GM21515 (cell line): ENCODE measurements around the gene IRAK2.

Source experiments
- ATAC-seq: cut with Tn5 transposase; IDR thresholded peaks from one replicate; pipeline ENCODE4 v1.9.1; 2021; ENCODE audit not compliant: unreplicated experiment

IRAK2 gene

DNA sequence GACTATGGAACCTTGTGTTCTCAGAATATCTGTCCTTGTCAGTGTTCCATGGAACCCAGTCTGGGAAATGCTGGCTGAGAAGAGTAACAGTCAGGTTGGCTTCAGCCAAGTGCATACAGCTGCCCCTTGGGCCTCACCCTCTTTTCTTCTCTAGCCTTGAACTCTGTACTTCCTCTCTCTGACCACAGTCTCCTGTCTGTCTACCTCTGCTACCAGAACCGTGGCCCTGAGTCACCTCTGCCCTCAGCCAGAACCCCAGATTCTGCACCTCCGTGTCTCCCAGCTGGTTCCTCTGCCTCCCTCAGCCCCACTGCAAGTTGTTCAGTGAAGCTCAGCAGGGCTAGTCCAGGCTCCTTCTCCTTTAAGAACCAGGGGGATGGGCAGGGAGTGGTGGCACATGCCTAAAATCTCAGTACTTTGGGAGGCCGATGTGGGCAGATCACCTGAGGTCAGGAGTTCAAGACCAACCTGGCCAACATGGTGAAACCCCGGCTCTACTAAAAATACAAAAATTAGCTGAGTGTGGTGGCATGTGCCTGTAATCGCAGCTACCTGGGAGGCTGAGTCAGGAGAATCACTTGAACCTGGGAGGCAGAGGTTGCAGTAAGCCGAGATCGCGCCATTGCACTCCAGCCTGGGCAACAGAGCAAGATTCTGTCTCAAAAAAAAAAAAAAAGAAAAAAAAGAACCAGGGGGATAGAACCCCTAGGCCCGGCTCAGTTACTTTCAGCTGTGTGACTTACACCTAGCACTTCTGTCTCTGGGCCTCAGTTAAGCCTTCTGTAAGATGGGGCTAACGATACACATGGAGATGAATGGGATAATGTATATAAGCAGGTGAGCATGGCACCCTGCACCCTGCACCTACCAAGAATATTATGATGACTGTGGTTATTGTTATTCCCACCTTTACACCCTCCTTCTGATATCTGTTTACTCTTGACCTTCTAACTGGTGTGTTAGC lies 59.2 kb downstream of the IRAK2 start:
- peak; percentile 60 for ATAC-seq

GRCh38 chr3:10224794-10225665 lies 60.3 kb downstream of the IRAK2 start:
- peak; percentile 33 for ATAC-seq

- ATAC-seq, result no peak
Observed at GRCh38 chr3:10226293-10226692, 61.6 kb downstream of the IRAK2 start.

DNA sequence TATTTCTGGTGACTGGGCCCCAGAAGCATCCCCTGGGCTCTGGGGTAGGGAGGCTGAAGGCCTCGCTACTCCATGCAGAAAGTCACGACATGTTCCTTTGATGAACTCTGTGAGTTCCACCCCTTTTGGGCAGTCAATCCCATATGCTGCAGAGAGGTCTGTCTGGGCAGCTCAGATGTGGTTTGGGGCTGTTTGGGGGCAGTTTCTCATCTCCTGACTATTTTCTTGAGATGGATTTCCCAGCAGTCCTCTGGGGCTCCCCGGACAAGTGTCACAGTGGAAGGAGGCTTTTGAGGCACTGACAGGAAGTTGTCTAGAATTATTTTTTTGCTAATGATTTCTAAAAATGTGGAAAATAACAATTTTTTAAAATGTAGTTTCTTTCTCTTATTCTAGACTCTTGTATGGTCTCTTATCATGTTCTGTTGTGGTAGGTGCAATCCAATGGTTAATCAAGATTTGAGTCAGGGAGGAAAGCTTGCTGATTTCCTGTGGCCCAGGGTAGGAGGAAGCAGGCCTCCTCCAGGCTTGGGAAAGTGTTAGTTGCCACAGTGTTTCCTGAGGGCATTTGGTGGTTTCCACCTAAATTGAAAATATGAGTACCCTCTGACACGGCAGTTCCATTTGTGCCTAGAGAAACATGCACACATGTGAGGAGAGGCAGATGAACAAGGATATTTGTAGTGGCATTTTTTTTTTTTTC lies 63.7 kb downstream of the IRAK2 start:
- ATAC-seq, result no peak

DNA sequence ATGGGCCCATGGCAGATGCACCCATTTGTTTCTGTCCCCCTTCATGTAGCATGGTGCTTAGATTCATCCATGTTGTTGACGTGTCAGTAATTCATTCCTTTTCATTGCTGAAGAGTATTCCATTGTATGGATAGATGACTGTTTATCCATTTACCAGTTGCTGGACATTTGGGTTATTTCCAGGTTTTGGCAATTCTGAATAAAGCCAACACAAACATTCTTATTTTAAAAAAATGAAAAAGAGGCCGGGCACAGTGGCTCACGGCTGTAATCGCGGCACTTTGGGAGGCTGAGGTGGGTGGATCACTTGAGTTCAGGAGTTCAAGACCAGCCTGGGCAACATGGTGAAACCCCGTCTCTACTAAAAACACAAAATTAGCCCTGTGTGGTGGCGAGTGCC lies 64.9 kb downstream of the IRAK2 start:
- ATAC-seq, result no peak

DNA sequence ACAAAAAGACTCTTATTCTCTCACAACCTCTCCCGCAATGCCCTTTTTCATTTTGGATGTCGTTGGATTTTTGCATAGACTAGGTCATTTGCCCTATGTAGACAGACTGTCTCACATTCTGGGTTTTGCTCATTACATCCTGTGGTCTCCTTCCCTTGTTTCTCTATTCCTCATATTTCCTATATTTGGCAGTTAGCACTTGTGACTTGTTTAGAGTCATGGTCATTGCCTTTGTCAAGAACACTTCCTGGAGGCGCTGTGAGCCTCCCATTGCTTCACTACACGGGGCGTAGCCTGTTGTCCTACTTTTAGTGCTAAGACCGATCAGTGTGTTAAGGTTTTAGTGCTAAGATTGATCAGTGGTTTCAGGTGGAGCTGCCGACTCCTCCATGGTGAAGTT lies 67.4 kb downstream of the IRAK2 start:
- ATAC-seq, result peak; percentile 59

GRCh38 chr3:10233988-10234387 lies 69.3 kb downstream of the IRAK2 start:
- ATAC-seq, result no peak

DNA sequence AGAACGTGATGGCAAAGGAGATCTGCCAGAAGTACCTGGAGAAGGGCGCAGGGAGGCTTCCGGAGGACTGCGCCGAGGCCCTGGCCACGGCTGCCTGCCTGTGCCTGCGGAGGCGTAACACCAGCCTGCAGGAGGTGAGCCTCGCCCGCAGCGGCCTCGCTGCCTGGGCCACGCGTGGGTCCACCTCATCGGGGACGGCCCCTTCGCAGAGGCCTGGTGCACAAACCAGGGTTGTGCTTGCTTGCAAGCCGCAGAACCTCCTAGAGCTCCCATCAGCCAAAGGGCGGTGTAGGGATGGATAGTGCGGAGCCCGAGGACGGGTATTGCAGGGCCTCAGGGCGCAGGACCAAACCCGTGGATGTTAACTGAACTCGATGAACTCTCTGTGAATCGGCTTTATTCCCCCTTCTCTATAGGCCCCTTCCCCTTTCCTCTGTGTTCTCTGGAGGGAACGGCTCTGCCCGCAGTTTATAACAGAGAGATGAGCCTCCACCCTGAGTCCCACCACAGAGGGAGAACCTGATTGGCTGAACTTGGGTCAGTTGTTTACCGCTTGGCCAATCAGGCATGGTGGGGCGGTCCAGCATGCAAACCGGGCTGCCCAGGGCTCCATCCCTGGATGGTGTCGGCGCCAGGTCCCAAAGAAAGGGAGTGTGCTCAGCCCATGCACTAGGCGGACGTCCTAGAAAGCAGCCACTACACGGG lies 70.0 kb downstream of the IRAK2 start:
- no peak for ATAC-seq

GRCh38 chr3:10235551-10235950 lies 70.8 kb downstream of the IRAK2 start:
- no peak for ATAC-seq

DNA sequence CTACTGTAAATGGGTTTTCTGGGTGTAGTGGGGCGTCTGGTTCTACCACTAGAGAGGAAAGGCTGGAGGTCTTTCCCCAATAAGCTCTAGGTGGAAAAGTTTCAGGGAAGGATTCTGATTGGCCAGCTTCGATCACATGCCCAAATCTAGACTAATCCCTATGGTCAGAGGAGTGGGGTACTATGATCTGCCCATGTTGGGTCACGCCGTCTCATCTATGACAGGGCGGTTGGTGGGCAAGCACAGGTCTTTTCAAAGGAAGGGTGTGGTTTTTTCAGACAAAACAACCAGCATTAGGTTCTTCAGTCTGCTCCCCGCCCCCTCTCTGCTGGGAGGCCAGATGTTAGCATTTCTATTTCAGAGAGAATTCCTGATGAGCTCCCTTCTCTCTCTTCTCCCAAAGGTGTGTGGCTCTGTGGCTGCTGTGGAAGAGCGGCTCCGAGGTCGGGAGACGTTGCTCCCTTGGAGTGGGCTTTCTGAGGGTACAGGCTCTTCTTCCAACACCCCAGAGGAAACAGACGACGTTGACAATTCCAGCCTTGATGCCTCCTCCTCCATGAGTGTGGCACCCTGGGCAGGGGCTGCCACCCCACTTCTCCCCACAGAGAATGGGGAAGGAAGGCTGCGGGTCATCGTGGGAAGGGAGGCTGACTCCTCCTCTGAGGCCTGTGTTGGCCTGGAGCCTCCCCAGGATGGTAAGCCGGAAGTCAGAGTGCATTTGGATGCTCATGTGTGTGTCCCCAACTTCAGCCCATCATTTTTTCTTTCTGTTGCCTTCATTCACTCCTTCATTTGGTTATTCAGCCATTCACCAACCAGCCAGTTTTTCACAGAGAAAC lies 73.8 kb downstream of the IRAK2 start:
- no peak for ATAC-seq

GRCh38 chr3:10240799-10241198 lies 76.1 kb downstream of the IRAK2 start:
- ATAC-seq, result no peak

GRCh38 chr3:10242182-10243065 lies 77.7 kb downstream of the IRAK2 start:
- ATAC-seq, result no peak

- ATAC-seq, result no peak
Observed at GRCh38 chr3:10244009-10244408, 79.3 kb downstream of the IRAK2 start.

DNA sequence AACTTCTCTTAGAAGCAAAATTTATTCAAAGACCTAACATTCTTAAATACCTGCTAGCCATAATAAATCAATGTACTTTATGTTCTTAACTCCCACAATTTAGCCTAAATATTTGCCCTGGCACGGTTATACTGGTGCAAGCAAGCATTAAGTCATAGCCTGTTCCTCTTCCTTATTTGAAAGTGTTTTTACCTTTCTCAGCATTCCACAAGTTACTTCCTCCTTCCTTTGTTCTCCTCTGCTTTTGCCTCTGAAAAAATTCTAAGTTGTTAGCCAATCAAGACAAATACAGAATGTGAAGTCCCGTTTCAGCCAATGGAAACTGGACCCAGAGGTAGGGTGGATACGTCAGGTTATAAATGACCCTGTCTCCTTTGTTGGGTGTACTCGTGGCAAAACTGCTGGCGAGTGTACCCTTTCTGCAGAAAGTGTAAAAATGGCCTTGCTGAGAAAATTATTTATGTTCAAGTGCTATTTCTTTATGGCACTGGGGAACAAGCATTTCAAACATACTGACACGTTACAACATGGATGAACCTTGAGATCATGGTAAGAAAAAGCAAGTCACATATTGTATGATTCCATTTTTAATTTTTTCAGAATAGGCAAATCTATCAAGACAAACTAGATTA lies 80.5 kb downstream of the IRAK2 start:
- no peak for ATAC-seq

DNA sequence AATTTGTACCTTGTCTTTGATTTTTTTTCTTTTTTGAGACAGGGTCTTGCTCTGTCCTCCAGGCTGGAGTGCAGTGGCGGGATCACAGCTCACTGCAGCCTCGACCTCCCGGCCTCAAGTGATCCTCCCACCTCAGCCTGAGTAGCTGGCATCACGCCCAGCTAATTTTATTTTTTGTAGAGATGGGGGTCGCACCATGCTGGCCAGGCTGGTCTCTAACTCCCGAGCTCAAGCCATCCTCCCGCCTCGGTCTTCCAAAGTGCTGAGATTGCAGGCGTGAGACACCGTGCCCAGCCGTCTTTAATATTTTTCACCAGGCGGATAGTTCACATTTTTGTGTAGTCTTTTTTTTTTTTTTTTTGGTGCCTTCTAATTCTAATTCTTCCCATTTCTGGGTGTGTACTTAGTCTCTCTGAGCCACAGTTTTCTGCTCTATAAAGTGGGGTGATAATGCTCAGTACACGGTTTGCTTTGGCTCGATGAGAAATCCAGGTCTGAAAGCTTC lies 83.0 kb downstream of the IRAK2 start:
- ATAC-seq, result no peak

DNA sequence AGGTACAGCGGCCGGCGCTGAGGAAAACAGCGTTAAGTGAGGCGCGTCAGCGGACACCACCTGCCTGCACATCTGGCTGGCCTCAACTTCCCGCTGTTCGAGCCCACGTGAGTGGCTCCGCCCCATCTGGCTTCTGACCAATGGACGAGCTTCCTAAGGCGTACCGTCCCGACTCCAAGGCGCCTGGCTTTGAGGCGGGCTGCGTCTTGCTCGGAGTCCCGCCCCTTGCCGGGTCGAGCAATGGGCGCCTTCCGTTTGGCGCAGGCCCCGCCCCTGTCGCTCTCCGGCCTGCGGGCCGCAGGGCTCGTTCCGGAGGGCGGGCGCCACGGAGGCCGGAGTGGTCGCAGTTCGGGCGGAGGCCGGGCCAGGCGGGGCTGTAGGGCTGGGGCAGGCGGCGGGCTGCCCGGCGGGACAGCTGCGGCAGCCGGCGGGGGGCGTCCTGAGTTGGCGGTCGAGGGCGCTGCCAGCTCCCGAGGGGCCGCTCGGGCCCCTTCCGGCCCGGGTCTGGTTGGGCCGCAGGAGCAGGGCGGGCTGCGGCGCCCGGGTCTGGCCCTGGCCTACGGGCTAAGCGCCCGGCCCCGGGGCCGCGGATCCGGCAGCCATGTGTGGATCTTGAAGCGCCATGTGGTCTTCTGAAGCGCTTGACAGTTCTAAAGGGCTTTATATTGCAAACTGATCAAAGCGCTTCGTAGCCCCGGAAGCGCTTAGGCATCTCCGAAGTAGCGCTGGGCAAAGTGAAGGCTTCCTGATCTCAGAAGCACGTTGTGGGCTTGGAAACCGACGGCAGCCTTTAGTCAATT lies 83.7 kb downstream of the IRAK2 start, which contains the start of gene TATDN2:
Gene TATDN2 (plus strand): TSS at position 276 of the 800 bp plus-strand sequence. CDS start 742 bp downstream, outside the sequence.
- ATAC-seq, result peak; percentile 96
